ENCODE data around the gene STYX.

Gene STYX

GRCh38 chr14:52695481-52696091 is 34.4 kb upstream of the STYX start, which contains the start of gene ERO1A:
Gene ERO1A, minus strand, starts transcription at chr14:52695558. Its CDS starts 77 bp downstream, at chr14:52695481.
- DNase-seq (ENCODE audit: insufficient read length, low spot score) (peak; percentile 49), FAIRE-seq (peak; percentile 67)
- TF ChIP-seq PAX5 (IDR thresholded peaks at IDR 0.05; ENCODE audit: insufficient read depth, low read length, severe bottlenecking) (no peak), POU2F2 (IDR thresholded peaks at IDR 0.05; ENCODE audit: low read depth, low read length) (no peak), POLR2A (IDR thresholded peaks at IDR 0.05; ENCODE audit: low read depth, low read length) (no peak; the same call in 1 of the 2 replicates), TAF1 (IDR thresholded peaks at IDR 0.05; ENCODE audit: low read depth, low read length) (no peak), POLR2AphosphoS5 (IDR thresholded peaks at IDR 0.05; ENCODE audit: low read depth, low read length) (no peak)

DNA sequence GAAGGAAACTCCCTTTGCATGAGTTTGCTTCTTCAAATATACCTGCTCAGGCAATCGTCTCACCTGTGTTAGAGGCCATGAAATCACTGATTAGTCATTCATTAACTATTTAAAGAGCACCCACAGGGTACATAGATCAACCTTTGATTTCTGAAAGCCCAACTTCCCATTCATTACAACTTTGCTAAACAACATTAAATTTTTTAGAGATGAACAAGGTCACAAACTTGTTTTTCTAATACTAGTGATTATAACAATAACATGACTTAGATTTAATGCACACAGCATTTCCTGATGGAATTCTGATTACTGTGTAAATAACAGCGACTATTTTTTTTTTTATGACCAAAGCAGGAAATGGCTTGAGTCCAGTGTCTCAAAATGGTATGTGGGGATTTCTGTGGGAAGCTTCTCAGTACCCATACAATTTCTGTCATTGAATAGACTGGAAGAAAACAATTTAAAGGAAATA is 29.2 kb upstream of the STYX start:
- DNase-seq (ENCODE audit: insufficient read length, low spot score) = no peak
- FAIRE-seq = no peak
- TF ChIP-seq SPI1 (IDR thresholded peaks at IDR 0.05; ENCODE audit: low read depth, low read length) (no peak), TAF1 (IDR thresholded peaks at IDR 0.05; ENCODE audit: low read depth, low read length) (no peak), PAX5 (IDR thresholded peaks at IDR 0.05; ENCODE audit: insufficient read depth, low read length, severe bottlenecking) (no peak), POLR2A (IDR thresholded peaks at IDR 0.05; ENCODE audit: low read depth, low read length) (no peak), POU2F2 (IDR thresholded peaks at IDR 0.05; ENCODE audit: low read depth, low read length) (no peak), POLR2AphosphoS5 (IDR thresholded peaks at IDR 0.05; ENCODE audit: low read depth, low read length) (no peak)

DNA sequence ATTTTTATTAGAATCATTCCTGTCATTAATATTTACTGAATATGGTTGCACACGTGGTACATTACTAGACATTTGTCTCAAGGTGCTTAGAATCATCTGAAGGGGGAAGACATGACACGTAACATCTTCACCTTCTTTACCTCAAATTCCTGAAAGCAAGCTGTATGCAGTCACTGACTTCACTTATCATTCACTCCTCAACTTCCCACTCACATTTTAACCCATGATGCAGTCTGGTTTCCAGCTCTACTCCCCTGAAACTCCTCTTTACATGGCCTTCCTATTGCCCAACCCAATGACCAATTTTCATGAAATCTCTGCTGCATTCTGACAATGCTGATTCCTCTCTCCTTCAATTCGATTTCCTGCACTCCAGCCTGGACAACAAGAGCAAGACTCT is 28.7 kb upstream of the STYX start:
- DNase-seq (ENCODE audit: insufficient read length, low spot score) (no peak), FAIRE-seq (peak; percentile 76)
- TF ChIP-seq PAX5 (IDR thresholded peaks at IDR 0.05; ENCODE audit: insufficient read depth, low read length, severe bottlenecking) = no peak
- TF ChIP-seq POLR2A (IDR thresholded peaks at IDR 0.05; ENCODE audit: low read depth, low read length) = no peak
- no peak for TF ChIP-seq SPI1 (IDR thresholded peaks at IDR 0.05; ENCODE audit: low read depth, low read length)
- TF ChIP-seq POU2F2 (IDR thresholded peaks at IDR 0.05; ENCODE audit: low read depth, low read length) = no peak
- TF ChIP-seq POLR2AphosphoS5 (IDR thresholded peaks at IDR 0.05; ENCODE audit: low read depth, low read length) = no peak

- TF ChIP-seq TAF1 (IDR thresholded peaks at IDR 0.05; ENCODE audit: low read depth, low read length) (no peak), POU2F2 (IDR thresholded peaks at IDR 0.05; ENCODE audit: low read depth, low read length) (no peak), SPI1 (IDR thresholded peaks at IDR 0.05; ENCODE audit: low read depth, low read length) (no peak), POLR2A (IDR thresholded peaks at IDR 0.05; ENCODE audit: low read depth, low read length) (no peak)
- FAIRE-seq (no peak), DNase-seq (ENCODE audit: insufficient read length, low spot score) (no peak)
Measured at GRCh38 chr14:52703225-52703624, 26.7 kb upstream of the STYX start.

- FAIRE-seq = no peak
- no peak for DNase-seq (ENCODE audit: insufficient read length, low spot score)
- TF ChIP-seq SPI1 (IDR thresholded peaks at IDR 0.05; ENCODE audit: low read depth, low read length) = no peak
- no peak for TF ChIP-seq POU2F2 (IDR thresholded peaks at IDR 0.05; ENCODE audit: low read depth, low read length)
Measured at GRCh38 chr14:52703664-52704063, 26.3 kb upstream of the STYX start.

DNA sequence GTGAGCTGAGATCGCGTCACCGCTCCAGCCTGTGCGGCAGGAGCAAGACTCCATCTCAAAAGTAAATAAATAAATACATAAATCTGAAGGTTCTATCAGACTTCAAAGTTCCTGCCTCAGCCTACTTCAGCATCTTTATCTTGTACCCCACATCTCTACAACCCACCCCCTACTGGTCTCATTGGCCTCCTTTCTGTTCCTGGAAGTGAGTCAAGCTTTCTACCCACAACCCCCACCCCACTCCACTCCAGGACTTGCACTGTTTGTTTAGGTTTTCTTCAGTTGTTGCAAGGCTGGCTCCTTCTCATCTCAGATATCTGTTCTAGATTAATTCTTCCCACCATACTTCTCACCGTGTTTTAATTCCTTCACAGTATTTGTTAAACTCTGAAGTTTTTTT is 23.7 kb upstream of the STYX start:
- no peak for DNase-seq (ENCODE audit: insufficient read length, low spot score)
- no peak for TF ChIP-seq POU2F2 (IDR thresholded peaks at IDR 0.05; ENCODE audit: low read depth, low read length)
- TF ChIP-seq POLR2A (IDR thresholded peaks at IDR 0.05; ENCODE audit: low read depth, low read length) = no peak
- no peak for TF ChIP-seq PAX5 (IDR thresholded peaks at IDR 0.05; ENCODE audit: insufficient read depth, low read length, severe bottlenecking)
- TF ChIP-seq POLR2AphosphoS5 (IDR thresholded peaks at IDR 0.05; ENCODE audit: low read depth, low read length) = no peak
- no peak for TF ChIP-seq SPI1 (IDR thresholded peaks at IDR 0.05; ENCODE audit: low read depth, low read length)
- TF ChIP-seq TAF1 (IDR thresholded peaks at IDR 0.05; ENCODE audit: low read depth, low read length) = no peak
- FAIRE-seq = no peak

DNA sequence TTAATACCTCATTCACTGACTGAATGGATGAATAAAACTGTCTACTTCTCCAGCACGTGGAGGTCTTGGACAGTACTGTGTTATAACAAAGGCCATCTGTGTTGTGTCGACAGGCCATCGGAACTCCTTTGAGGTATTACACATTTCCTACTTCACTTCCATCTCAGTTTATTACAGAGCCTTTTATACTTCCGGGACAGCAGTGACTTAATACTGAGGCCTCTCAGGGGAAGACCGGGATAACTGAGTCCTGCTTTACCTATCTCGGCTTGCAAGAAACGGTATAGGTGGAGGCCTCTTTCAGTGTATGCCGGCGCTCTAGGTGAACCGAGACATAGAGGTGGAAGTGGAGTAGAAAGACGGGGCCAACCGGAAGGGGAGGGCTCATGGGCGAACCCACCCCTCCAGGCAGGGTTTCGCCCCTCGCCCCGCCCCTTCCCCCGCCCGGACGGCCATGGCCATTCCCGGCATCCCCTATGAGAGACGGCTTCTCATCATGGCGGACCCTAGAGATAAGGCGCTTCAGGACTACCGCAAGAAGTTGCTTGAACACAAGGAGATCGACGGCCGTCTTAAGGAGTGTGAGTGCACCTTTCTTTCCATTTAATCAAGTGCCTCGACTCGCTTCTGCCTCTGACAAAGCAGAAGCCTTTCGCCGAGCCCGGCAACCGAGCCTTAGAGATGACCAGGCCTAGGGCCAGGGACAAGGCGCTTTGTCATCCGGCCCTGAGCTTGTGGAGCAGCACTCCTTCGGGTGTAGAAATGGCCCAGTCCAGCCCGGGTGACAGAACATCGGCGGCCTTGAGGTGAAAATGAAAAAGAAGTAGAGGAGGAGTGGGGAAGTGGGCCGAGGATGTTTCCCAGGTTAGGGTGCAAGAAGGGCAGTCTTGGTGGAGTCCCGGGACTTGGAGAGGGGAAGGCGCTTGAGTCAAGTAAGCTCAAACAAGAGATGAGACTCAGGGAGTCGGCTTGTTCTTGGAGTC is 23.0 kb upstream of the STYX start, which contains the start of gene PSMC6:
Gene PSMC6, plus strand, starts transcription at position 477 of the 983 bp plus-strand sequence. Its CDS starts 20 bp downstream, at position 497.
- TF ChIP-seq POLR2A (IDR thresholded peaks at IDR 0.05; ENCODE audit: low read depth, low read length) (peak; percentile 84), POLR2AphosphoS5 (IDR thresholded peaks at IDR 0.05; ENCODE audit: low read depth, low read length) (peak; percentile 87), SPI1 (IDR thresholded peaks at IDR 0.05; ENCODE audit: low read depth, low read length) (no peak), TAF1 (IDR thresholded peaks at IDR 0.05; ENCODE audit: low read depth, low read length) (peak; percentile 88), POU2F2 (IDR thresholded peaks at IDR 0.05; ENCODE audit: low read depth, low read length) (0 out of 2 replicates have a peak, but pooled peaks have one; percentile 45)
- DNase-seq (ENCODE audit: insufficient read length, low spot score) (peak; percentile 69), FAIRE-seq (peak; percentile 95)

- FAIRE-seq (no peak), DNase-seq (ENCODE audit: insufficient read length, low spot score) (no peak)
- TF ChIP-seq POU2F2 (IDR thresholded peaks at IDR 0.05; ENCODE audit: low read depth, low read length) (no peak), POLR2A (IDR thresholded peaks at IDR 0.05; ENCODE audit: low read depth, low read length) (no peak), SPI1 (IDR thresholded peaks at IDR 0.05; ENCODE audit: low read depth, low read length) (no peak), POLR2AphosphoS5 (IDR thresholded peaks at IDR 0.05; ENCODE audit: low read depth, low read length) (no peak), PAX5 (IDR thresholded peaks at IDR 0.05; ENCODE audit: insufficient read depth, low read length, severe bottlenecking) (no peak), TAF1 (IDR thresholded peaks at IDR 0.05; ENCODE audit: low read depth, low read length) (no peak)
Measured at GRCh38 chr14:52711666-52712065, 18.3 kb upstream of the STYX start.

DNA sequence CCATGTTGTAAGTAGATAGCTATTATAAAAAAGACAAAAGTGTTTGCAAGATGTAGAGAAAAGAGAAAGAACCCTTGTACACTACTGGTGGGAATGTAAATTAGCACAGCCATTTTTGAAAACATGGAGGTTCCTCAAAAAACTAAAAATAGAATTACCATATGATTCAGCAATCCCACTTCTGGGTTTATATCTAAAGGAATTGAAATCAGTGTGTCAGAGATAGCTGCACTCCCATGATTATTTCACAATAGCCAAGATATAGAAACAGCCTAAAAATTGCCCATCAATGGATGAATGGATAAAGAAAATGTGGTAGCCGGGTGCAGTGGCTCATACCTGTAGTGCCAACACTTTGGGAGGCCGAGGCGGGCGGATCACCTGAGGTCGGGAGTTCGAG is 13.8 kb upstream of the STYX start:
- DNase-seq (ENCODE audit: insufficient read length, low spot score) (no peak), FAIRE-seq (no peak)
- no peak for TF ChIP-seq SPI1 (IDR thresholded peaks at IDR 0.05; ENCODE audit: low read depth, low read length)
- TF ChIP-seq POLR2A (IDR thresholded peaks at IDR 0.05; ENCODE audit: low read depth, low read length) = no peak
- no peak for TF ChIP-seq PAX5 (IDR thresholded peaks at IDR 0.05; ENCODE audit: insufficient read depth, low read length, severe bottlenecking)
- TF ChIP-seq TAF1 (IDR thresholded peaks at IDR 0.05; ENCODE audit: low read depth, low read length) = no peak
- no peak for TF ChIP-seq POLR2AphosphoS5 (IDR thresholded peaks at IDR 0.05; ENCODE audit: low read depth, low read length)
- no peak for TF ChIP-seq POU2F2 (IDR thresholded peaks at IDR 0.05; ENCODE audit: low read depth, low read length)
